K562 (cell line): ENCODE results near the gene RNF31. TPM values are rescaled to one million over a fixed set of nuclear protein-coding genes. Genes with fewer than 3 reads are reported as not detected.
A peak's percentile ranks its signal among the peaks of the same experiment; 100 is the strongest.

ENCODE experiments used
- BCLAF1 ChIP-seq, 2 experiments: fragments of 450-650 bp in 1 of 2; IDR thresholded peaks; 2 replicates each; pipeline ENCODE4 v1.6.1; 2011 to 2017; ENCODE audit warnings: low read depth in 2 of 2, antibody characterized with exemption in 1 of 2, borderline replicate concordance in 1 of 2, low read length in 1 of 2, mild to moderate bottlenecking in 1 of 2, mixed read lengths in 1 of 2; ENCODE audit not compliant: control insufficient read depth in 1 of 2
- CBFA2T2 ChIP-seq: fragments of 450-650 bp; conservative IDR thresholded peaks from 2 replicates; pipeline ENCODE4 v1.6.1; 2017; ENCODE audit warnings: mild to moderate bottlenecking
- ETV1 ChIP-seq: fragments of 450-650 bp; conservative IDR thresholded peaks from 2 replicates; pipeline ENCODE4 v1.6.1; 2016; ENCODE audit warnings: missing genetic modification characterization, control low read depth, low read depth, missing compliant biosample characterization
- FOSL1 ChIP-seq: fragments of 200-800 bp; sonication (Bioruptor generic); conservative IDR thresholded peaks from 2 replicates; pipeline ENCODE4 v1.6.1; 2016; ENCODE audit warnings: missing genetic modification characterization, missing compliant biosample characterization
- LCOR ChIP-seq: sonication (generic); formaldehyde crosslinking; IDR thresholded peaks from 2 replicates; pipeline ENCODE4 v1.8.0; 2022; ENCODE audit warnings: mild to moderate bottlenecking, missing genetic modification reagents
- MBD2 ChIP-seq: sonication (generic); IDR thresholded peaks from 2 replicates; pipeline ENCODE4 v1.6.1; 2016; ENCODE audit warnings: low read depth, borderline replicate concordance
- MCM7 ChIP-seq, 2 experiments: fragments of 450-650 bp; IDR thresholded peaks; 2 replicates each; pipeline ENCODE4 v1.6.1; 2016 to 2018
- NCOA6 ChIP-seq: fragments of 450-650 bp; IDR thresholded peaks from 2 replicates; pipeline ENCODE4 v1.6.1; 2017; ENCODE audit warnings: mild to moderate bottlenecking
- PATZ1 ChIP-seq: fragments of 250-450 bp; sonication (Bioruptor Pico); IDR thresholded peaks from 2 replicates; pipeline ENCODE4 v1.5.0; 2020; ENCODE audit warnings: mild to moderate bottlenecking, borderline replicate concordance
- SIN3A ChIP-seq, 2 experiments: fragments of 150-350 bp in 1 of 2; IDR thresholded peaks; 2 replicates each; pipeline ENCODE4 v1.6.1; 2011 to 2016; ENCODE audit warnings: borderline replicate concordance in 2 of 2, low read depth in 2 of 2, low read length in 2 of 2, mild to moderate bottlenecking in 2 of 2, moderate library complexity in 2 of 2; ENCODE audit not compliant: control insufficient read depth in 1 of 2
- SMARCC2 ChIP-seq: fragments of 450-650 bp; IDR thresholded peaks from 2 replicates; pipeline ENCODE4 v1.6.1; 2017; ENCODE audit warnings: antibody characterized with exemption, moderate library complexity, mild to moderate bottlenecking, low read depth
- STAT5A ChIP-seq: IDR thresholded peaks from 2 replicates; pipeline ENCODE4 v1.6.1; 2012; ENCODE audit warnings: low read length, inconsistent platforms, borderline replicate concordance
- ZNF780A ChIP-seq: fragments of 250-450 bp; sonication (Bioruptor Pico); IDR thresholded peaks from 2 replicates; pipeline ENCODE4 v1.5.0; 2021; ENCODE audit warnings: mild to moderate bottlenecking
- ZNF830 ChIP-seq: fragments of 250-450 bp; sonication (Bioruptor Pico); IDR thresholded peaks from 2 replicates; pipeline ENCODE4 v1.5.0; 2021; ENCODE audit warnings: mild to moderate bottlenecking
- polyA plus RNA-seq, 8 experiments: library from polyadenylated mRNA; depleted of rRNA in 4 of 8; stranded (reverse) in 5 of 8; unstranded in 3 of 8; fragments of >200 nt; fragmentation: Nextera tagmentation in 2 of 8; fragmentation: Illumina TruSeq in 1 of 8; extraction: Ambion mirVana in 2 of 8; extraction: Trizol in 1 of 8; gene quantifications; 2 replicates each; pipeline versions ENCODE4 v1.2.1 to v1.2.3, GENCODE V29; 2011 to 2014; ENCODE audit warnings: inconsistent platforms in 1 of 8, missing spikeins in 1 of 8
- total RNA-seq, 7 experiments: library from RNA; depleted of rRNA in 6 of 7; stranded (reverse); fragments of >200 nt in 6 of 7; fragmentation: Illumina TruSeq in 2 of 7; extraction: Trizol in 2 of 7; gene quantifications; 2 replicates each; pipeline versions ENCODE4 v1.2.1 to v1.2.3, GENCODE V29; 2011 to 2021; ENCODE audit warnings: low replicate concordance in 1 of 7

RNF31 gene
- total and polyA plus RNA-seq, 9 of the 15 experiments (the other 6 are each of a cell fraction or from before 2014, with no cell fraction given), result 3.1 to 47.6 (median 19.1) TPM

DNA sequence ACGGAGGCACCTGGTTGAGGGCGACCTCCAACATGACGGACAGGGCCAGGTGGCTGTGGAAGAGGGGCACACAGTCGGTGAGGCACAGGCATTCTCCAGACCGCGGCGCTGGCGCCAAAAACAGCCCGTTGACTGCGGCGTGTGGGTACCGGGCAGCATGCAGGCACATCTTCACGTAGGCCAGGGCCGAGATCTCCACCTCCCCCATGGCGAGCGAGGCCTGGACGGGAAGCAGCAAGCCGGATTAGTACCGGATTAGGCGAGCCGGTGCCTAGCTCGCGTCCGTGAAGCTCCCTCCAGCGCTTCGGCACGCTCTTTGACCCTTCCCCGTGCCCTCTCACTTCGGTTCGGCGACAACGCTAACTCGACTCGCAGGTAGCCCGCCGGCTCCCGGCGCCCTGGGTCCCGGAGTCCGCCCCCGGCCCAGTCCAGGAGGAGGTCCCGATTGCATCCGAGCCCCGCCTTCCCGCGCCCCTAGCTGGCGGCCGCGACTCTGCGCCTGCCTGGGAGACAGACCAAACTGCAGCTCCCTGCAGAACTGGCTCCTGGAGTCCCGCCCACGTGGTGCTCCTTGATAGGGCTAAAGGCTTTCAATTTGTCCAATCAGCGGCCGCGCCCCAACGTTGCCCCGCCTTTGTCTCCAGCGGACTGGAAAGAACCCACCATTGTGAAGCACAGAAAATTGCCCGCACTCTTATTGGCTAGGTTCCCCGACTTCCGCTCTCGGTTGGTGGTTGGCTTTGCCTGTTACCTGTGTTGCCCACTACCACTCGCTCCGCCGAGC is 6.0 kb upstream of the RNF31 start, which contains the start of gene EMC9 (continued):
- no peak for TF ChIP-seq STAT5A
- peak; percentile 81; the same call in 1 of the 2 replicates for TF ChIP-seq MBD2
- TF ChIP-seq PATZ1 (CRISPR knock-in tag), result no peak
- no peak for TF ChIP-seq ZNF780A (CRISPR knock-in tag)
- TF ChIP-seq MCM7 (IDR thresholded peaks at IDR 0.05), result no peak
- no peak for TF ChIP-seq ZNF830 (CRISPR knock-in tag)
- TF ChIP-seq NCOA6, result no peak
- TF ChIP-seq FOSL1 (tag), result no peak
- TF ChIP-seq BCLAF1 (IDR thresholded peaks at IDR 0.05; ENCODE audit: borderline replicate concordance in 1 of 2, control insufficient read depth in 1 of 2, low read depth in 2 of 2, low read length in 1 of 2), result no peak
- peak in 1 of 2 experiments; percentile 21; a peak in 1 of 4 replicates for TF ChIP-seq SIN3A (IDR thresholded peaks at IDR 0.05; ENCODE audit: borderline replicate concordance in 2 of 2, control insufficient read depth in 1 of 2, low read depth in 2 of 2, low read length in 2 of 2)
- TF ChIP-seq CBFA2T2, result no peak
- no peak for TF ChIP-seq LCOR (CRISPR knock-in tag)
- TF ChIP-seq SMARCC2, result no peak
- TF ChIP-seq ETV1 (tag), result peak; percentile 45
